Measurements from ENCODE around the gene OR14A16.

DNA sequence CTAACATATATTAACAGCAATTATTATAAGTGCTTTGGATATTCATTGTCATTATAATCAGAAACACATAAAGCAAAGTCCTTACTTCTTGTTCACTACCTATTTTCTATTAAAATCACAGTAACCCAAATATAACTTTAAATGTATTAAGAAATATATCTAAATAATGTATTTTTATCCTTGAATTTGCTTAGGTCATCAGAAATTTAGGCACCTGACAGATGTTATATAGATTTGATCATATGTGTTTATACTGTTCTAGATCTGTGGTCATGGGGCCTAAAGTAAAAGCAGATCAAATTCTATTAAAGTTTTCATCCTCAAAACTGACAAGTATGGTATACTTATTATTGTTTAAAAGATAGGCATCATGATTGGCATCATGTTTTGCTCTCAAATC is 54.3 kb downstream of the OR14A16 start:
- TF ChIP-seq, protein P1, sequence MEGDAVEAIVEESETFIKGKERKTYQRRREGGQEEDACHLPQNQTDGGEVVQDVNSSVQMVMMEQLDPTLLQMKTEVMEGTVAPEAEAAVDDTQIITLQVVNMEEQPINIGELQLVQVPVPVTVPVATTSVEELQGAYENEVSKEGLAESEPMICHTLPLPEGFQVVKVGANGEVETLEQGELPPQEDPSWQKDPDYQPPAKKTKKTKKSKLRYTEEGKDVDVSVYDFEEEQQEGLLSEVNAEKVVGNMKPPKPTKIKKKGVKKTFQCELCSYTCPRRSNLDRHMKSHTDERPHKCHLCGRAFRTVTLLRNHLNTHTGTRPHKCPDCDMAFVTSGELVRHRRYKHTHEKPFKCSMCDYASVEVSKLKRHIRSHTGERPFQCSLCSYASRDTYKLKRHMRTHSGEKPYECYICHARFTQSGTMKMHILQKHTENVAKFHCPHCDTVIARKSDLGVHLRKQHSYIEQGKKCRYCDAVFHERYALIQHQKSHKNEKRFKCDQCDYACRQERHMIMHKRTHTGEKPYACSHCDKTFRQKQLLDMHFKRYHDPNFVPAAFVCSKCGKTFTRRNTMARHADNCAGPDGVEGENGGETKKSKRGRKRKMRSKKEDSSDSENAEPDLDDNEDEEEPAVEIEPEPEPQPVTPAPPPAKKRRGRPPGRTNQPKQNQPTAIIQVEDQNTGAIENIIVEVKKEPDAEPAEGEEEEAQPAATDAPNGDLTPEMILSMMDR (IDR thresholded peaks at IDR 0.05; ENCODE audit: insufficient read depth, low read length, poor library complexity, severe bottlenecking): no peak
- TF ChIP-seq EZH2phosphoT487 (conservative IDR thresholded peaks at IDR 0.05; ENCODE audit: low read length): no peak

All from SU-DHL-6 (cell line).